ENCODE measurements around the gene TCF7L2. TPM values are rescaled to one million over a fixed set of nuclear protein-coding genes. Genes with fewer than 3 reads are reported as not detected.

TCF7L2 gene
- total RNA-seq, 1 experiment from 2014 or later: 0.96 TPM

- DNase-seq (ENCODE audit: low read depth): peak; percentile 83
Observed at GRCh38 chr10:113045147-113046055, 95.4 kb downstream of the TCF7L2 start.

- no peak for DNase-seq (ENCODE audit: low read depth)
Observed at GRCh38 chr10:113047151-113047550, 97.1 kb downstream of the TCF7L2 start.

- no peak for DNase-seq (ENCODE audit: low read depth)
Observed at GRCh38 chr10:113047605-113047962, 97.5 kb downstream of the TCF7L2 start.

- DNase-seq (ENCODE audit: low read depth): no peak
Observed at GRCh38 chr10:113047963-113048781, 98.1 kb downstream of the TCF7L2 start.

- no peak for DNase-seq (ENCODE audit: low read depth)
Observed at GRCh38 chr10:113049881-113050280, 99.8 kb downstream of the TCF7L2 start.

- DNase-seq (ENCODE audit: low read depth): no peak
Observed at GRCh38 chr10:113052076-113052830, 102.2 kb downstream of the TCF7L2 start.

GRCh38 chr10:113053091-113053490 is 103.0 kb downstream of the TCF7L2 start:
- DNase-seq (ENCODE audit: low read depth): no peak

- DNase-seq (ENCODE audit: low read depth): no peak
Observed at GRCh38 chr10:113053881-113054280, 103.8 kb downstream of the TCF7L2 start.

GRCh38 chr10:113055458-113055857 is 105.4 kb downstream of the TCF7L2 start:
- DNase-seq (ENCODE audit: low read depth): no peak

GRCh38 chr10:113056030-113056429 is 106.0 kb downstream of the TCF7L2 start:
- DNase-seq (ENCODE audit: low read depth): peak; percentile 27

GRCh38 chr10:113056441-113057021 is 106.5 kb downstream of the TCF7L2 start:
- DNase-seq (ENCODE audit: low read depth): peak; percentile 85

- DNase-seq (ENCODE audit: low read depth): no peak
Observed at GRCh38 chr10:113057948-113058522, 108.0 kb downstream of the TCF7L2 start.

GRCh38 chr10:113058523-113059370 is 108.7 kb downstream of the TCF7L2 start:
- peak; percentile 56 for DNase-seq (ENCODE audit: low read depth)

- peak; percentile 40 for DNase-seq (ENCODE audit: low read depth)
Observed at GRCh38 chr10:113059371-113059780, 109.3 kb downstream of the TCF7L2 start.

- peak; percentile 23 for DNase-seq (ENCODE audit: low read depth)
Observed at GRCh38 chr10:113060201-113061053, 110.4 kb downstream of the TCF7L2 start.

GRCh38 chr10:113061054-113061430 is 111.0 kb downstream of the TCF7L2 start:
- DNase-seq (ENCODE audit: low read depth): no peak

GRCh38 chr10:113061557-113061956 is 111.5 kb downstream of the TCF7L2 start:
- DNase-seq (ENCODE audit: low read depth): no peak

- peak; percentile 45 for DNase-seq (ENCODE audit: low read depth)
Observed at GRCh38 chr10:113063043-113063967, 113.3 kb downstream of the TCF7L2 start.

Data from RPMI7951 (cell line).